Medulla oblongata (tissue), 1 donor: Measurements from ENCODE around the gene USF1.
"Not testable (repeated sequence)": the region's sequence is repeated elsewhere in the genome, so short reads cannot be mapped to it uniquely, and the experiment has no call there.

ENCODE experiments used
- DNase-seq: peaks from one replicate; pipeline ENCODE4 v3.0.0-alpha.2; 2015; ENCODE audit errors: extremely low spot score

USF1 gene

DNA sequence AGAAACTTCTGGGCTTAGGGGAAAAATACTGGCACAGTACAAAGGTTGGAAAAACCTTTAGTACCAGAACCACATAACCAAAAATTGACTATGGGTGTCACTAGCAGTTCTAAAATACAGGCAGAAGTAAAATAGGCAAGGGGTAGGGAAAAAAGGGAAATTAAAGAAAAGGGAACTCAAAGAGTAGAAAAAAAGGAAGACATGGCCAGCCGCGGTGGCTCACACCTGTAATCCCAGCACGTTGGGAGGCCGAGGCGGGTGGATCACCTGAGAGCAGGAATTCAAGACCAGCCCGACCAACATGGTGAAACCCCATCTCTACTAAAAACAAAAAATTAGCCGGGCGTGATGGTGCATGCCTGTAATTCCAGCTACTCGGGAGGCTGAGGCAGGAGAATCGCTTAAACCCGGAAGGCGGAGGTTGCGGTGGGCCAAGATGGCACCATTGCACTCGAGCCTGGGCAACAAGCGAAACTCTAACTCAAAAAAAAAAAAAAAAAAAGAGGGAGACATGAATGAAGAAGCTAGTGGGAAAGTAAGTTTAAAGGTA lies 26.6 kb downstream of the USF1 start:
- DNase-seq = peak; percentile 27

DNA sequence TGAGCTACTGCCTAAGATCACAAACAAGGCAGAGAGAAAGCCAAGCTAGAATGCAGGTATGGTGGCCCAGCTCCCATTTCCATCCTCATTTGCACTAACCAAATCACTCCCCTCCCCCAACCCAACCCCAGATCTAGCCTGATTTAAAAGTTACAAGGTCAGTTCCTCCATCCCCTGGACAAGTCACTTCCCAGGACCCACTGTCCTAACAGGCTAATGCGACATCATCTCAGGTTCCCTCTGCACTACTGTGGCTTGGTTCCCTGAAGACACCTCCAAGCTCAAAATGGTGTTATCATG lies 27.2 kb downstream of the USF1 start:
- no peak for DNase-seq

DNA sequence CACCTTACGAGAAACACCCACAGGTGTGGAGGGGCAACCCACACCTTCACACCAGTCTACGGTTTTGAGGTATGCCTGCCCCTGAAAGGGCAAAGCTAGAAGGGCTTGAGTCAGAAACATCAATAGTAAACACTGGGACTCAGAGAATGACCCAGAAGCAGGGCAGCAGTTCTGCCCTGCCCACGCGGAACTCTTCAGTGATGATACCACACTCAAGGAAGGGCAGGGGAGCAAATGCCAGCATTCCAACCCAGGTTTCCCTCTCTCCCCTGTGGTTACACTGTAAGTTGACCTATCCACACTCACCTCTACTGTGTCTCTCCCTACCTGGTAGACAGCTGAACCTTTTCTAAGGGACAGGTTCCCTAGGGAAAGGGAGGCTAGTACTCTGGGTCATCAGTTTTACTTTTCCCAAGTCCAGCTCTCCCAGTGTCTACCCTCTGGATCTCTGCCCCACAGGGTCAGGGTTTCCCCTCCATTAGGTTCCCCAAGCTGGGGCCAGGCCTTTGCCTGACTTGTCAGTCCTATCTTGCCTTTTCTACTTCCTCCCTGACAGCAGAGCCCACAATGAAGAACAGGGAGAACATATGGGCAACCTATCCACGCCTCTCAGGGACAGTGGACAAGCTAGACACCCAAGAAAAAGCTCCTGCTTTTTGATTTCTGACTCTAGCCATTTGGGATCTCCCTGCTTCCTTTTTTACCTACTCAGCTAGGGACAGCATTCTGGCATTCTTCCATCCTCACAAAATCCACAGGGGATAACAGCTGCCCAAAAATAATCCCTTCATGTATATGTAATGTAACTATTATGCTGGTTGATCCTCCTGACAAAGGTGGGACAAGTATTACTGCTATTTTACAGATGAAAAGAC lies 27.8 kb downstream of the USF1 start:
- DNase-seq = no peak

DNA sequence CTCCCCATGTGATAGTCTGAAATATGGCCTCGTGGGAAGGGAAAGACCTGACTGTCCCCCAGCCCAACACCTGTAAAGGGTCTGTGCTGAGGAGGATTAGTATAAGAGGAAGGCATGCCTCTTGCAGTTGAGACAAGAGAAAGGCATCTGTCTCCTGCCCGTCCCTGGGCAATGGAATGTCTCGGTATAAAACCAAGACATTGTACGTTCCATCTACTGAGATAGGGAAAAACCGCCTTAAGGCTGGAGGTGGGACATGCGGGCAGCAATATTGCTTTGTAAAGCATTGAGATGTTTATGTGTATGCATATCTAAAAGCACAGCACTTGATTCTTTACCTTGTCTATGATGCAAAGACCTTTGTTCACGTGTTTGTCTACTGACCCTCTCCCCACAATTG lies 28.6 kb downstream of the USF1 start:
- DNase-seq = not testable (repeated sequence)

DNA sequence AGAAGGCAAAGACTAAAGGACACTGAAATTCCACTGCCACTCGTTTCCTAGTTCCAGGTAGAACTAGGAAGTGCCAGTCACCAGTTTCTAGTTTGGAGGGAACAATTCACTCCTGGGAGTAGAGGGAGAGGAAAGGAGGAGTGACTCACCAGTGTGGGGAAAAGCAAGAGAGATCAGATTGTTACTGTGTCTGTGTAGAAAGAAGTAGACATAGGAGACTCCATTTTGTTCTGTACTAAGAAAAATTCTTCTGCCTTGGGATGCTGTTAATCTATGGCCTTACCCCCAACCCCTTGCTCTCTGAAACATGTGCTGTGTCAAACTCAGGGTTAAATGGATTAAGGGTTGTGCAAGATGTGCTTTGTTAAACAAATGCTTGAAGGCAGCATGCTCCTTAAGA lies 29.1 kb downstream of the USF1 start:
- DNase-seq = not testable (repeated sequence)

DNA sequence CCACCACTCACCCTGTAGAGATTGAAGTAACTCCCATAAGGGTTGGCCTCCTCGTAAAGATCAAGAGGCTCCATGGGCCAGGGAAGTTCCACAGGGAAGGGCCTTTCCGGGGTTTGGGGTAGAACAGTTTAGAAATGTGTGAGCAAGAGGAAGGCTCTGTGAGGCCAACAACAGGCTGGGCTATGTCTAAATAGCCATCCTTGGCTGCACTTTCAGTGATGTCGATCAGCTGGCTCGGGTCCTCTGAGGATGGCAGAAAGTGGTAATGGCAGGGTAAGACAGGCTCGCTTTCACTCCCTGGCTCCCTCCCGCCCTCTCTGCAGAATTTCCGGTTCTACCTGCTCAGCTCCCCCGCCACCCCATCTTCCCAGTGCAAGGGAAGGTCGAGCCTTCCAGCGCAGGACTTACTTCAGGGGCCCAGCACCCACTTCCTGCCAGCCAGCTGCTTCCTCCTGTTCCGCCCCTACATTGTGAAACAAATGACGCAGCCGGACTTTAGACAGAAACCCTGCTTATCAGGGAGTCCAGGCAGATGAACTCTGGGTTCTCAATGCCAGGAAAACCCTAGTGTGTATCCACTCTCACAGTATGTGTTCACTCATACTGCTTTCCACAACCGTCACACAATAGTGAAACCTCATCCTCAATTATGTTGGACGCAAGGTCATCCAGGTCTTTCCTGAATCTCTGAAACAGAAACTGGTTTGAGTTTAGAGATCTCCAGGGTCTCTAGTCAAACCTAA lies 32.1 kb downstream of the USF1 start:
- DNase-seq = peak; percentile 77

DNA sequence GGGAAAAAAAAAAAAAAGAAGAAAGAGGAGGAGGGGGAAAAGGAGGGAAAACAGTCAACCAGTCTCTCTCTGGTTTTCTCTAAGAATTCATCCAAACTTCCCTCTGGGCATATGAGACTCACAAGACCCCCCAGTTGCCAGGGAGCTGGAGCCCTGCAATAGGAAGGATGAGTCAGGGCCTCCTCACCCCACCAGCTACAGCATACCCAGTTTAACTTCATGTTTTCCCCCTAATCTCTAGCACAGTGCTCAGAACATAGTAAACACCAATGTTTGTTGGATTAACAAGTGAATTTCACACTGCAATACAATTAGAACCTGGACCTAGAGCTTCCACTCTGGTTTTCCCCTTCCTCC lies 32.7 kb downstream of the USF1 start:
- DNase-seq = no peak

DNA sequence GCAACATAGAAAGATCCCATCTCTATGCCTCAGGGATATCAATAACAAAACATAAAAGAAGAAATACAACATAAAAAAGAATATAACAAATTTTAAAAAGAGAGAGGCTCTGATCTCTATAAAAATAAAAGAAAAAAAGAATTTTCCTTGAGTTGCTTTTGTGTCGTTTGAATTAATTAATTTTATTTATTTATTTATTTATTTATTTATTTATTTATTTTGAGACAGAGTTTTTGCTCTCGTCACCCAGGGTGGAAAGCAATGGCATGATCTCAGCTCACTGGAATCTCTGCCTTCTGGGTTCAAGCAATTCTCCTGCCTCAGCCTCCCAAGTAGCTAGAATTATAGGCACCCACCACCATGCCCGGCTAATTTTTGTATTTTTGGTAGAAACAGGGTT lies 33.4 kb downstream of the USF1 start:
- no peak for DNase-seq

DNA sequence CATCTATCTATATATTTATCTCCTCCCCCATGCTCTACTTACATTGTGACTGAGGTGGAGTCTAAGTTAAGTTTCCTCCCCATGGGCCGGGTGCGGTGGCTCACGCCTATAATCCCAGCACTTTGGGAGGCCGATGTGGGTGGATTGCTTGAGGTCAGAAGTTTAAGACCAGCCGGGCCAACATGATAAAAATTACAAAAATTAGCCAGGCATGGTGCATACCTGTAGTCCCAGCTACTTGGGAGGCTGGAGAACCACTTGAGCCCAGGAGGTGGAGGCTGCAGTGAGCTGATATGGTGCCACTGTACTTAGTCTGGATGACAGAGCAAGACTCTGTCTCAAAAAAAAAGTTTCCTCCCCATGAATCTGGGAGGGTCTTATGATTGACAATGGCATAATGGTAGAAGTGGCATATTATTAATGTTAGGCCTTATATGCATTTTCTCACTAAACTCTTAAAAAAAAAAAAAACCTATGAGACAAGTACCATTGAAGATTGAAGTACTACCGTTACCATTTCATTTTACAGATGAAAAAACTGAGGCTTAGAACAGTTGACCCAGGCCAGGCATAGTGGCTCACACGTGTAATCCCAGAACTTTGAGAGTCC lies 36.1 kb downstream of the USF1 start:
- DNase-seq = no peak

DNA sequence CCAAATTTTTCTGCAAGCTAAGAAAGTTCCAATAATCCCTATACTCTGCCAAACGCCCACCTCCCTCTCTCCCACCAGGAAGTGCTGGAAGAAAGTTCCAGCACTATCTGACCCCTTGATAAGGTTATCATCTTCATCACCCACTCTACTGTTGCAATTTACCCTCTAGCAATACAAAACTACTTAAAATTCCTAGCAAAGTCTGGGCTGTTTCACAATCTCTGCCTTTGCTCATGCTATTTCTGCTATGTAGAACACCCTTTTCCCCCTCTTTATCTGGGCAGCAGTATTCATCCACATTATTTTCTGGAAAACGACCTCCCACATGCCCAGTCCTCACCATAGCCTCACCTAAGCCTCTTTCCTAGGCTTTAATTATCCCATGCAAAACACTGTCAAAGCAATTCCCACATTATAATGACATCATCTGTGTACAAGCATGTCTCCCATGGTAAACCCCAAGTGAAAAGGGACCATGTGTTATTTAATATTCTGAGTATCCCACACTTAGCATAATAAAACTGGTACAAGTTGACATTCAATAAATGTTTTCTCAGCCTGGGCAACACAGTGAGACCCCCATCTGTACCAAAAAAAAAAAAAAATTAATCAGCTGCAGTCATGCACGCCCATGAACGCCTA lies 36.8 kb downstream of the USF1 start:
- DNase-seq = no peak

DNA sequence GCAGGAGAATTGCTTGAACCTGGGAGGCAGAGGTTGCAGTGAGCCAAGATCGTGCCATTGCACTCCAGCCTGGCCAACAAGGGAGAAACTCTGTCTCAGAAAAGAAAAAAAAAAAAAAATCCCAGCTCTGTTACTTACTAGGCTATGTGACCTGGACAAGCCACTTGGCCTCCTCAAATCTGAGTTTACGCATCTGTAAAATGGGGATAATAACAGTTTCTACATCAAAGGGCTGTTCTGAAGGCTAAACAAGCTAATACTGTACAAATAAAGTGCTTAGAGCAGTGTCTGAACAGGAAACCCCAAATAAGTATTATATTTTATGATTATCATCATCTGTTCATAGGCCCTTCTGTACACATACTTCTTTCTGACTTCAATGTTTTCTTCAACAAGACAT lies 38.4 kb downstream of the USF1 start:
- DNase-seq = no peak

DNA sequence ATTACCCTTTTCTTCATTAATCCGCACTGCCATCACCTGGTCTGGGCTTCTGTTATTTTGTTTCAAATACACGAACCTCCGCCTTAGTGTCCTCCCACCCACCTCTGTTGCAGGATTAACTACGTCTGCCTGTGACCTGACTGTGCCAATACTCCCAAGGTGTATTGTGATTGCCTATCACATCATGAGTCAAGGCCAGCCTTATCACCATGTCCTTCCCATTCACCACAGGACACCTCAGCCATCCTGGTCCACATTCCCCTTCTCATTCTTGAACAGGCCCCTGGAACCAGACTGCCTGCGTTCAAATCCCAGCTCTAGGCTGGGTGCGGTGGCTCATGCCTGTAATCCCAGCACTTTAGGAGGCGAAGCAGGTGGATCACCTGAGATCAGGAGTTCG lies 39.2 kb downstream of the USF1 start:
- no peak for DNase-seq

DNA sequence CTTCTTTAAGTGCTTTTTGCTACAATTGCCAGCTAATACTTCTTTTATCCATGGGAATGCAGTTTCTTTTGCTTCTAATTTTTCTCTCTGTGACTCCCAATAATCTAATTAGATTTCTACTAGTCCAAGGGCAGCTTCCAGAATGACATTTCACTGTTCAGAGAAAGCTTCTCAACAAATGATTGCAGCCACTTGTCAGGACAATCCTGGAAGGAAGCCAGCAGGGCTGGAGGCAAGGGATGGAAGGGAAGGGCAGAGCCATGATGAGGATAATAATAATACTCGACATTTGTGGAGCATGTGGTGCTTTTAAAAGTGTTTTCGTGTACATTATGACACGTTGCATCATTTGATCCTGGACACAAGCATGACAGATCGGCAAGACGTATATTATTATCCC lies 44.3 kb downstream of the USF1 start:
- peak; percentile 25 for DNase-seq

DNA sequence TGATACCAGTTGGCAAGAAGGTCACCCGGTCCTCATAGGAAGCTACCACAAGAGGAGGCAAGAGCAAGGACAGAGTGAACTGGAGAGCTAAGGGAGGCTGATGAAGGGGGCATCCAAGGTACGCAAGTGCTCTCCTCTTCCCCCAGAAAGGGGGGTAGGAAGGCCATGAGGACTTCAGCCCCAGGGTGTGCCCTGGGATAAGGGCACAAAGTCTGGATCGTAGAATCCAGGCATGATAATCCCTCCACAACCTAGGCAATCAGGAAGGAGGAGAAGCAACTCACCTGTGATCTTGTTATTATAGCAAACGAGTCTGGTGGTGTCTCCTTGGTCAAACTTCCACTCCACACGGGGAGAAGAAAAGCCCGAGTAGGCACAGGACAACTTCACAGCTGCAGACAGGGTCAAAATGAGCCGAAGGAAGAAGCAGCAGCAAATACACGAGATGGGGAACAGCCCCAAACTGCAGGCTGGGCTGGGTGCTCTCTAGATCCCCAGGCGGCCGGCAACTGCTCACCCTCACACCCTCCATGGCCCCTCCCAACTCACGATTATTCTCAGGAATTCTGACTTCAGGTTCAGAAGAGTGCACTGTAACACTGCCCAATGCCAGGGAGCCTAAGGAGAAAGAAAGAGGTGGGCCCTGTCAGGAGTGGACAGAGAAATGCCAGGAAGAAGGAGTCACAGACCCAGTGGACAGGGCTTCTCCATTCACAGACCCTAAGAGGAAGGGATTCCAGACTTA lies 44.9 kb downstream of the USF1 start:
- no peak for DNase-seq

DNA sequence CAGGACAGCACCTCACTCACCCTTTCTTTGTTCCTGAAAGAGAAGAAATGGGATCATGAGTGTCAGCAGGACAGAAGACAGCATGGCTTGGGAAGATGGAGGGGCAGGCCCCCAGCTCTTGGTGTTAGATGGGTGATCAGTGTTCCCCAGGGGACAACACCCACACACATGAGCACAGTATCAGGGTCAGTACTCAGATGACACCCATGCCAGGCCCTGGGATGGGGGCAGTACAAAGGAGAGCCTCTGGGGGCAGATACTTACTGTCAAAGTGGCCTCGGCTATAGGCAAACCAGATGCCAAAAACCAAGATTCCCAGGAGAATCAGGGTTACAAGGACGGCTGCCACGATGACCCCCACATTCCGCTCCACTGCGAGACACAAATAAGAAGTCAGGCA lies 46.4 kb downstream of the USF1 start:
- DNase-seq = no peak

DNA sequence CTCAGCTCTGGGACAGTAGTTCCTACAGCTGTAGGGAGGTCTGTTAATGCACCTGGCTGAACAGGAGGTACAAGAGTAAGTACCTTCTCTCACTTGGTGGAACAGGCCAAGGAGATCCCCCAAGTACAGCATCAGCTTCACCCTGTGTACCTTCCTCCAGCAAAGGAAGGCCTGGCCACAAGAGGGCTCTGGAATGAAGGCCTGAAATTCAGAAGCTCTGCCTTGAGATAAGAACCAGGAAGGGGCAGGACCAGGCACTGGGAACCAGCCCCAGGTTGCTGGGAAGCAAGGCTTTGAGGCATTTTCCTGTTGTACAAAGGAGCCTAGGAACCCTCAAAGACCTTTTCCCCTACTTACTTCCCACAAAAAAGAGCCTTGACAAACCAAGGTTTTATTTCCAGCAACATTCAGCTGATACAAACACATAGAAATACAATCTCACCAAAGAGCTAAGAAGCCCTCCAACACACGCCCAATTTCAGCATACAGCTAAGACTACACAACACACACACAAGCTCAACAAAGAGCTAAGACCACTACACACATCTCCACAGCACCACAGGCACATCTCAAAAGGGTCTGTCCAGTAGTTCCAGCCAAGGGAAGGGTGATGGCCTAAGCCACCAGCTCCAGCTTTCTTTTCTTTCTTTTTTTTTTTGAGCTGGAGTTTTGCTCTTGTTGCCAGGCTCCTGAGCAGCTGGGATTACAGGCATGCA lies 48.3 kb downstream of the USF1 start:
- peak; percentile 57 for DNase-seq

DNA sequence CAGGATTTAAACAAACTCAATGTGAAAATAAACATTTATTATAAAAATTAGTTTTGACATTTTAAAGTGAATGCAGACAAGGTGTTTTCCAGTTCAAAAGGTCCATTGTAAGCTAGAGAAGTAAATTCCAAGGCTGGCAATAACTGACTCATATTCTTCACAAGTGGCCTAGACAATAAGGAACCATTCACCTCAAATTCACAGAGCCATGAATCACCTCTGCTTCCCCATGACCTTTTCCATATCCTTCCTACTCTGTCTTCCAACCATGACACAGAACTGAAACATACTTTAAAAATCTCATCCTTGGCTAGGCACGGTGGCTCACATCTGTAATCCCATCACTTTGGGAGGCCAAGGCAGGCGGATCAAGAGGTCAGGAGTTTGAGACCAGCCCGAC lies 49.6 kb downstream of the USF1 start:
- DNase-seq = no peak

DNA sequence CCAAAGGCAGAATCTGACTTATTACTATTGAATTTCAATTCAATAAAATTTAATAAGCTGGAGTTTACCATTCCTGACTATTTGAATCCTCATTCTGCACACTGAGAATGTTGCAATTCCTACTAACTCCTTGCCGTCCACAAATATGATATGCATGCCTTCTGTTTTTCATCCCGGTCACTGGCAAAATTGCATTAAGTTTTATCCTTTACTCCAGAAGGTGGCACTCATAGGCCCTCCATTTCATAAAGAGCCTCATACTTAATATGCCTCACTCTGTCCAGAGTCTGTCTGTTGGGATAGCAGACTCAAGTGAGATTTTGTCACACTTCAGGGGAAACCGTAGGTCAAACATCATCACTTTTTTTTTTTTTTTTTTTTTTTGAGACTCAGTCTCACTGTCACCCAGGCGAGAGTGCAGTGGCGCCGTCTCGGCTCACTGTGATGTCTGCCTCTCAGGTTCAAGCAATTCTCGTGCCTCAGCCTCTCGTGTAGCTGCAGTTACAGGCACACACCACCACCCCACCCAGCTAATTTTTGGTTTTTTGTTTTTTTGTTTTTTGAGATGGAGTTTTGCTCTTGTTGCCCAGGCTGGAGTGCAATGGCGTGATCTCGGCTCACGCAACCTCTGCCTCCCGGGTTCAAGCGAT lies 52.1 kb downstream of the USF1 start:
- peak; percentile 33 for DNase-seq

DNA sequence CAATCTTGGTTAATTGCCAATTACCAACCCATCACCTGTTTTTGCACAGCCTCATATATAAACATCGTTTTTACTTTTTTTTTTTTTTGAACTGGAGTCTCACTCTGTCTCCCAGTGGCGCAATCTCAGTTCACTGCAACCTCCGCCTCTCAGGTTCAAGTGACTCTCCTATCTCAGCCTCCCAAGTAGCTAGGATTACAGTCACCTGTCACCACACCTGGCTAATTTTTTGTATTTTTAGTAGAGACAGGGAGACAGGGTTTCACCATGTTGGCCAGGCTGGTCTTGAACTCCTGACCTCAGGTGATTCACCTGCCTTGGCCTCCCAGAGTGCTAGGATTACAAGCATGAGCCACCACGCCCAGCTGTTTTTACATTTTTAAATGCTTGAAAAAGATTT lies 53.7 kb downstream of the USF1 start:
- DNase-seq = not testable (repeated sequence)
